GM12891 (cell line): ENCODE results near the gene EBF3.
"Not testable (repeated sequence)": the region's sequence is repeated elsewhere in the genome, so short reads cannot be mapped to it uniquely, and the experiment has no call there.

ENCODE experiments used
- DNase-seq: peaks from one replicate; pipeline ENCODE4 v3.0.0; 2011; ENCODE audit warnings: low spot score; ENCODE audit not compliant: insufficient read length
- FAIRE-seq: peaks from 2 replicates; lab custom pipeline; 2011; peaks lifted over from hg19 to GRCh38; lab: Jason Lieb, UNC
- PAX5 ChIP-seq: IDR thresholded peaks from 2 replicates; pipeline ENCODE4 v1.6.1; 2011; ENCODE audit warnings: low read length, moderate library complexity, mild to moderate bottlenecking; ENCODE audit not compliant: insufficient read depth, severe bottlenecking
- POLR2A ChIP-seq: IDR thresholded peaks from 2 replicates; pipeline ENCODE4 v1.6.1; 2011; ENCODE audit warnings: low read depth, low read length, control low read depth
- POLR2AphosphoS5 ChIP-seq: IDR thresholded peaks from 2 replicates; pipeline ENCODE4 v1.6.1; 2011; ENCODE audit warnings: low read depth, low read length, control low read depth
- POU2F2 ChIP-seq: IDR thresholded peaks from 2 replicates; pipeline ENCODE4 v1.6.1; 2011; ENCODE audit warnings: low read depth, mild to moderate bottlenecking, control low read depth, low read length, moderate library complexity
- SPI1 ChIP-seq: IDR thresholded peaks from 2 replicates; pipeline ENCODE4 v1.6.1; 2011; ENCODE audit warnings: low read depth, low read length, control low read depth
- TAF1 ChIP-seq: IDR thresholded peaks from 2 replicates; pipeline ENCODE4 v1.6.1; 2011; ENCODE audit warnings: low read depth, low read length, control low read depth

EBF3 gene

DNA sequence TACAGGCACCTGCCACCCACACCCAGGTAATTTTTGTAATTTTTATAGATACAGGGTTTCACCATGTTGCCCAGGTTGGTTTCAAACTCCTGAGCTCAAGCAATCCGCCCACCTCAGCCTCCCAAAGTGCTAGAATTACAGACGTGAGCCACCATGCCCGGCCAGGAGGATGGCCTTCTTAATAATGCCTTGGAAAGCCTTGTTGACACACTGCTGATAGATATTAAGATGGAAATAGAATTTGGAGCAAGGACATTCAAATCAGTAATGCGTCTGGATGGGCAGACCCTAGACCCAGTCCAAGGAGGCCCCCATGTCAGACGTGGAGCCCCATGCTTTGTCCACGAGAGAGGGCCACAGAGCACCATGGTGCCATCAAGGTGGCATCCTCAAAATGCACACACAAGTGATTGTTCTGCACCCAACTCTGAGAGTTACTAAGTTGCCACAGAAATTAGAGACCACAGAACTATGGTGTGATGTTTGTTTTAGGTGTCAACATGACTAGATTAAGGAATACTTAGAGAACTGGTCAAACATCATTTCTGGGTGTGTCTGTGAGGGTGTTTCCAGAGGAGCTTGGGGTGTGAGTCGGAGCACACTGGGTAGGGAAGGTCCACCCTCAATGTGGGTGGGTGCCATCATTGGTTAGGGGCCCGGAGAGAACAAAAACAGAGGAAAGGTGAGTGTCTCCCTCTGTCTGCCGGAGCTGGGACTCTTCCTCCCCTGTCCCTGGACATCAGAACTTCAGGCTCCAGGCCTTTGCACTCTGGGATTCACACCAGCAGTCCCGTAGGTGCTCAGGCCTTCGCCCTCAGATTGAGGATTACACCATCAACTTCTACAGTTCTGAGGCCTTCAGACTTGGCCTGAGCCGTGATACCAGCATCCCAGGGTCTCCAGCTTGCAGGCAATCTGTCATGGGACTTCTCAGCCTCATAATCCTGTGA is 34.5 kb downstream of the EBF3 start:
- DNase-seq (no peak), FAIRE-seq (no peak)
- TF ChIP-seq TAF1 (no peak), SPI1 (no peak), POLR2AphosphoS5 (no peak)

- no peak for TF ChIP-seq POLR2AphosphoS5
- TF ChIP-seq SPI1, result no peak
- no peak for TF ChIP-seq PAX5
- no peak for TF ChIP-seq TAF1
- TF ChIP-seq POLR2A, result no peak
- TF ChIP-seq POU2F2, result no peak
- no peak for FAIRE-seq
- DNase-seq, result no peak
Measured at GRCh38 chr10:129927351-129928120, 36.5 kb downstream of the EBF3 start.

- TF ChIP-seq SPI1 (no peak), PAX5 (no peak), POLR2A (no peak), POU2F2 (no peak), POLR2AphosphoS5 (no peak), TAF1 (no peak)
- FAIRE-seq (no peak), DNase-seq (no peak)
Measured at GRCh38 chr10:129926066-129927055, 37.7 kb downstream of the EBF3 start.

DNA sequence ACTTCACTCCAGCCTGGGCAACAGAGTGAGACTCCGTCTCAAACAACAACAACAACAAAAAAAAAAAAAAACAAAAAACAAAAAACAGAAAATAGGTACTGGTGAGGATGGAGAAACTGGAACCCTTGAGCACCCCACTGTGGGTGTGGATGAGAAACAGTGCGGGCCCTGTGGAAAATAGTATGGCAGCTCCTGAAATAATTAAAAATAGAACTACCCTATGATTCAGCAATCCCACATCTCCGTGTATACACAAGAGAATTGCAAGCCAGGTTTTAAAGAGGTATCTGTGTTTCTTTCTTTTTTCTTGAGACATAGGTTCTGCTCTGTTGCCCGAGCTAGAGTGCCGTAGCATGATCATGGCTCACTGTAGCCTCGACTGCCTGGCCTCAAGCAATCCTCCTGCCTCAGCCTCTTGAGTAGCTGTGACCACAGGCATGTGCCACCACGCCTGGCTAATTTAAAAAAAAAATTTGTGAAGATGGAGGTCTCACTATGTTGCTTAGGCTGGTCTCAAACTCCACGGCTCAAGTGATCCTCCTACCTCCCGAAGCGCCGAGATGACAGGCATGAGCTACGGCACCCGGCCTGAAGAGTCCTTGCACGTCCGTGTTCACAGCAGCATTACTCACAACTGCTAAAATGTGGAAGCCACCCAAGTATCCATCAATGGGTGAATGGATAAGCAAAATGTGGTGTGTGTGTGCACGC is 39.5 kb downstream of the EBF3 start:
- TF ChIP-seq TAF1, result no peak
- FAIRE-seq (no peak), DNase-seq (no peak)

DNA sequence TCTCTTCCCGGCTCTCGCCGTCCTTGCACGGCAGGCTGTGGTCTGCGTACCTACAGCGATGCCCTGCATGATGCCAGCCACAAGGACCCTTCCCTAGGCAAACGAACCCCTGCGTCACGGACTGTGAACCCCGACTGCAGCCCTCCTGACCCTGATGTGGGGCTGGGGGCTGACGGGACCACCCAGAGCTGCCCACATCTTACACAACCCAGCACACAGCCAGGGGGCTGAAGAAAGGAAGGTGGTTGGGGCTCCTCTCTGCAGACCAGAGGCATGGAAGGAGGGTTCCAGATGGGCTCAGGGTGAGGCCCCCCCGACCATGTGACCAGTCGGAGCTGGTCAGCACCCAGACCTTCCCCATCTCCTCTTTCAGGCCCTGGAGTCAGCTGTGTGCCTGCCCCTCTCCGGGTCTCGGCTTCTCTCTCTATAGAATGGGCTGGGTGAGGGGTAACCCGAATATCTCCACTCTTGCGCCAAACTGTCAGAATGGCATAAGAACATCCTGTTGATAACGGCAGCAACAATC is 41.4 kb downstream of the EBF3 start:
- DNase-seq (no peak), FAIRE-seq (no peak)
- no peak for TF ChIP-seq SPI1

- TF ChIP-seq POLR2AphosphoS5 (no peak), POLR2A (no peak), POU2F2 (no peak), TAF1 (no peak), PAX5 (no peak), SPI1 (no peak)
- DNase-seq (no peak), FAIRE-seq (no peak)
Measured at GRCh38 chr10:129921801-129922597, 42.1 kb downstream of the EBF3 start.

DNA sequence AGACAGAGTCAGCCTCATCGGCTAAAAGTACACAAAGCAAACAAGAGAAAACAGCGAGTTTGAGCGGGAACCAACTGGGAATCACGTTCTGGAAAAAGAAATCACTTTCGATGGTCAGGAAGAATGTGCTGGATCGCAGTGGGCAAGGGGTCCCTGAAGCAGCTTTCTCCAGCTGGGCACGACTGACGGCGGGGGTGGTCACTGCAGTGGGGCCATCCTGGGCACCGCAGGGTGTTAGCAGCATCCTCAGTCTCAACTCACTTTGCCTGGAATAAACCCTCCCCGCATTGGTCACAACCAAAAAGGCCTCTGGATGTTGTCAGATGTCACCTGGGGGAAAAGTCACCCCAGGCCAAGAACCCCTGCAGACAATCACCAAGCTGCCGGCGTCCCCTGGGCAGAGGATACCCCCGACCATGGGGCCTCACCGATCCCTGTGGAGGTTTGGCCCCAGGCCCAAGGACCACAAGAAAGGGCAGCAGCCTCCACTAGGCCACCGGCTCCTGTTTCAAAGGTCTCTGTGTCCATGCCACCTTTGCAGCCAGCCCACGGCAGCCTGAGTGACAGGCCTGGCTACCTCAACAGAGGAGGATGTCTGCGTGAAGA is 42.9 kb downstream of the EBF3 start:
- no peak for FAIRE-seq
- no peak for TF ChIP-seq SPI1
- TF ChIP-seq PAX5, result no peak
- no peak for TF ChIP-seq POLR2A
- no peak for TF ChIP-seq POLR2AphosphoS5
- no peak for TF ChIP-seq TAF1
- no peak for TF ChIP-seq POU2F2
- no peak for DNase-seq

DNA sequence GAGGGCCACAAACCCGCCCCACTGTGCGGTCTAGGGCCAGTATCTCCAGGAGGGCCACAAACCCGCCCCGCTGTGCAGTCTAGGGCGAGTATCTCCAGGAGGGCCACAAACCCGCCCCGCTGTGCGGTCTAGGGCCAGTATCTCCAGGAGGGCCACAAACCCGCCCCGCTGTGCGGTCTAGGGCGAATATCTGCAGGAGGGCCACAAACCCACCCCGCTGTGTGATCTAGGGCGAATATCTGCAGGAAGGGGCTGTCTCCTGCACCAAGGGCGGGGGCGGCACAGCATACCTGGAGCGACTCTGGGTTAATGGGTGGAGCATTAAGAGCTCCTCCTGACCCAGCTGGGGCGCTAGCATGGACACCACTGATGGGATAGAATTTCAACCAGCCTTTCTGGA is 43.9 kb downstream of the EBF3 start:
- not testable (repeated sequence) for DNase-seq, FAIRE-seq
